Motor neuron (in vitro differentiated cells): ENCODE data around the gene POLR3C. TPM values are rescaled to one million over a fixed set of nuclear protein-coding genes. Genes with fewer than 3 reads are reported as not detected.

Source experiments
- ATAC-seq, 8 experiments: fragments of 200-7000 bp; cut with Tn5 transposase; replicated peaks in 6 of 8; 2 replicates each; pipeline ENCODE4 v1.8.0; 2021; ENCODE audit warnings: mild to moderate bottlenecking in 8 of 8, moderate library complexity in 8 of 8
- H3K27ac ChIP-seq, 2 donors: fragments of 250-450 bp; sonication (Bioruptor Pico); 2 replicates each; pipeline ENCODE4 v1.9.0; 2021; ENCODE audit warnings: antibody characterized with exemption in 2 of 2, mild to moderate bottlenecking in 2 of 2, moderate library complexity in 1 of 2
- H3K4me1 ChIP-seq, 2 donors: fragments of 250-450 bp; sonication (Bioruptor Pico); replicated peaks in 1 of 2; 2 replicates each; pipeline ENCODE4 v1.6.1; 2021; ENCODE audit warnings: antibody characterized with exemption in 2 of 2, mild to moderate bottlenecking in 2 of 2, moderate library complexity in 1 of 2
- H3K4me3 ChIP-seq, 5 donors: fragments of 250-450 bp; sonication (Bioruptor Pico); 2 replicates each; pipeline ENCODE4 v1.9.0; 2021; ENCODE audit warnings: antibody characterized with exemption in 5 of 5, mild to moderate bottlenecking in 5 of 5, moderate library complexity in 4 of 5
- WGBS, 10 experiments: fragments of 450-650 bp; shearing (Covaris generic); methylation state at CpG; one replicate each; pipeline ENCODE4 v1.0.0; 2022; 5-methylcytosine and 5-hydroxymethylcytosine counted together
- in situ Hi-C, 9 experiments: fragments of 400-800 bp; cut with MboI; loops; one replicate each; pipeline ENCODE4 v1.15.0; 2021; ENCODE audit warnings: low sequenced_read_pairs in 9 of 9, low pct_unique_long_range_greater_than_20kb in 2 of 9; ENCODE audit not compliant: unreplicated experiment in 9 of 9
- total RNA-seq, 8 experiments: library from RNA; unstranded; fragments of 300-600 nt; gene quantifications; 2 replicates each; pipeline versions ENCODE4 v1.2.3 to v1.2.4, GENCODE V29; 2022

POLR3C gene
- total RNA-seq, 8 experiments from 2014 or later: 26.7 to 54.6 (median 32.0) TPM

GRCh38 chr1:145859491-145860023, 35.6 kb downstream of the POLR3C start:
- in situ Hi-C loops: loop anchor here in 1 of 9 experiments (25.0 kb wide), 1 partner anchor 97 kb away; no protein-coding TSS in a partner anchor
- Histone ChIP-seq H3K4me3 (peak overlapping the region; percentile 64 to 97 (median 93)), H3K27ac (peak overlapping the region; percentile 11 to 93), H3K4me1 (peaks cover 5 to 8% of the 10 kb centered on the region in 2 donors)
- ATAC-seq: peak; percentile 67 to 80 (median 70)
- 0 to 9% (median 0%) methylated on average over 1 to 32 of the region's 41 CpGs; no CpG with 5 or more reads in 3 of the 10 experiments for WGBS, 10 experiments

DNA sequence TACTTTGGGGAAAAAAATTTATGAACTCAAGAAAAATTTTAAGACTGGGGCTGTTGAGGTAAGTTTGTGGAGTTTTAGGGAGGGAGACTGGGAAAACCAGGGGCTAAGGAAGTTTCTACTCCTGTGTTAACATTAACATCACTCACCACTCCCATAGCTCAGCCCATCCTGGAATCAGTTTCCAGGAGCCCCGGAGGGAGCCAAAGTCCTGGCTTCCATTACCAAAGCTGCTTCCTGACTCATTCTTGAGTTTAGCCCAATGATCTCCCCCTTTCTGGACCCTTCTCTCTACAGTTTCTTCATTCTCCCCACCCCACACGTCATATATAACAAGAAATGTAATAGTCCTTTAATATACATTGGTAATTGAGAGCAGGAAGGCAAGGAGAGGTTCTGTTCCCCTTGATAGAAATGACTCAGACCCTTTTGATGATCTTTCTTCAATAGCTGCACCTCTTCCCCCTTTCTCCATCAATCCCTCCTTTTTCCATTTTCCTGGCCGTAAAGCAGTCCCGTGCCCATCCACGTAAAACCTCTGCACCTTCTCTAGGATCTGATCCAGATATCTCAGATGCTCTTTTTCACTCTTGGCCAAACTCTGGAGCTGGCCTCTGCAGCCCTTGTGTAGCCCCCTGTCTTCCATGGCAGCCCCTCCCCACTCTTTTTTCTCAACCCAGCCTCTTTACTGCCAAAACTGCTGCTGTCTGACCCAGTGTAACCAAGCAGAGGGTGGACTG, 39.5 kb downstream of the POLR3C start:
- ATAC-seq: no peak
- WGBS, 10 experiments: 46 to 100% (median 78%) methylated on average over 1 to 5 of the region's 5 CpGs; no CpG with 5 or more reads in 2 of the 10 experiments
- in situ Hi-C loops: loop anchor here in 1 of 9 experiments (25.0 kb wide), 1 partner anchor 101 kb away; no protein-coding TSS in a partner anchor
- Histone ChIP-seq H3K4me1 (no peaks in the 10 kb centered on the region), H3K27ac (no peak overlapping the region), H3K4me3 (no peak overlapping the region)

DNA sequence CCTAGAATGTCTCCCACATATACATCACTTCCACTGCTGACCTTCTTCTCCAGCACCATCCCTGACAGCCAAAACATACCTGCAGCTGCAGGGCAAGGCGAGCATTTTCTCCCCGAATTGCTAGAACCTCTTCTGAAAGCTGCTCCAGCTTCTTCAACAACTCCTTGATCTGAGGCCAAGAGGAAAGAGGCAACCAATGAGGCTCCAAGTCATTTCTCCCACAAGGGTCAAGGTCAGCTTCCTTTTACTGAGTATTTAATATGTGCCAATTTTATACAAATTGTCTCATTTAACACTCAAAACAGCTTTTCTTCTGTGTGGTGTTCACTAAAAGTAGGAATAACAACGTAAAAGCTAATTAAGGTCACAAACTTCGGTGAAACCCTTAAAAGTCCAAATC, 44.2 kb downstream of the POLR3C start:
- ATAC-seq: no peak

DNA sequence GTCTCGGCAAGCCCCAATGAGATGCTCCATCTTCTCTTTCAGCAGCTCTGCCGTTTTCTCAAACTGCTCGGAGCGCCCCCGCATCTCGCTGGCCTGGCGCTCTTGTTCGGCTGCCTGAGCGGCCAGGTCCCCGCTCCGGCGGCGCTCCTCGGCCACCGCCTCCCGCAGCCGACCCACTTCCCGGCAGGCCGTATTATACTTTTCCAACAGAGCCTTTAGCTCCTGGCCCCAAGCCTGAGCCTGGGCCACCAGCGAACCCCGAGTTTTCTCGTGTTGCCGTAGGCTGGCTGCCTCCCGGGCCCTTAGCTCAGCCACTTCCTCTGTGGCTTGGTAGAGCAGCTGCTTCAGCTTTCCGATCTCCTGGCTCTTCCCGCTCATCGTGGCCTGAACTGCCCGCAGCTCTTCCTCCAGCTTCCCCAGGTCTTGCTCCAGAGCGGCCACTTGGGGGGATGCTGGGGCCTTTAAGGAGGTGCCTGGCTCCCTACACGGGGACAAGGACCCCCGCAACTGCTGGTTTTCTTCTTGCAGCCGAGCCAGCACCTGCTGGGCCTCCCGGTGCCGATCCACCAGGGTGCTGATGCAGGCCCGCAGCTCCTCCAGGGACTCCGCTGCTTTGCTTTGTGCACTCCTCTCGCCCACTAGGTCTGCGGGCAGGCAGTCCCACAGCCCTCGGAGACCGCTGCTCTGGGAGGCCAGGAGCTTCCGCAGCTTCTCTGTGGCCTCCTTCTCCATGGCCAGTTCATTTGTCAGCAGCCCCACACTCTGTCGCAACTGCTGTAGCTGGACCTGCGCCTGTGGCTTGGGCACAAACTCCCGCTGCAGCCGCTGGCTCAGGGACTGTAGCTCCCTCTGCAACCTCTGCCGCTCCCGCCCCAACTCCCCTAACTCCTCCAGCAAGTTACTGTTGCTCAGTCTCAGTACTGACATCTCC, 48.3 kb downstream of the POLR3C start:
- Histone ChIP-seq H3K4me3 (no peak overlapping the region), H3K27ac (no peak overlapping the region), H3K4me1 (no peaks in the 10 kb centered on the region)
- in situ Hi-C loops: loop anchor here in 1 of 9 experiments (25.0 kb wide), 1 partner anchor 110 kb away; no protein-coding TSS in a partner anchor
- ATAC-seq: peak; percentile 53 to 78 (median 62)
- 10 to 71% (median 40%) methylated on average over 1 to 26 of the region's 47 CpGs; no CpG with 5 or more reads in 1 of the 10 experiments for WGBS, 10 experiments

More for the DNA sequence above, 44.2 kb downstream of the POLR3C start:
- in situ Hi-C loops: loop anchor here in 1 of 9 experiments (25.0 kb wide), 1 partner anchor 106 kb away; no protein-coding TSS in a partner anchor
- no peak overlapping the region for H3K4me3 ChIP-seq
- 42 to 91% (median 72%) methylated on average over 2 to 4 of the region's 4 CpGs for WGBS, 10 experiments
- H3K27ac ChIP-seq: no peak overlapping the region
- H3K4me1 ChIP-seq: no peaks in the 10 kb centered on the region

GRCh38 chr1:145874646-145875045, 50.6 kb downstream of the POLR3C start:
- no peak for ATAC-seq

GRCh38 chr1:145877923-145878486, 54.0 kb downstream of the POLR3C start:
- H3K27ac ChIP-seq: no peak overlapping the region
- WGBS, 10 experiments: 27 to 100% (median 72%) methylated on average over 1 to 4 of the region's 7 CpGs; no CpG with 5 or more reads in 5 of the 10 experiments
- peak in 1 of 8 experiments; percentile 55 for ATAC-seq

More at GRCh38 chr1:145874646-145875045, 50.6 kb downstream of the POLR3C start:
- Histone ChIP-seq H3K27ac (no peak overlapping the region), H3K4me1 (no peaks in the 10 kb centered on the region), H3K4me3 (no peak overlapping the region)
- in situ Hi-C loops: loop anchor here in 1 of 9 experiments (25.0 kb wide), 1 partner anchor 112 kb away; no protein-coding TSS in a partner anchor
- 70 to 96% (median 89%) methylated on average over 2 to 11 of the region's 12 CpGs; no CpG with 5 or more reads in 3 of the 10 experiments for WGBS, 10 experiments

GRCh38 chr1:145878724-145879123, 54.7 kb downstream of the POLR3C start:
- WGBS, 10 experiments: 46 to 100% (median 93%) methylated on average over 1 to 2 of the region's 2 CpGs; no CpG with 5 or more reads in 1 of the 10 experiments
- Histone ChIP-seq H3K4me1 (peaks cover 0 to 4% of the 10 kb centered on the region in 2 donors), H3K27ac (no peak overlapping the region), H3K4me3 (no peak overlapping the region)
- in situ Hi-C loops: no loop called here
- peak in 3 of 8 experiments; percentile 72 to 97 (median 96) for ATAC-seq

More at GRCh38 chr1:145877923-145878486, 54.0 kb downstream of the POLR3C start:
- in situ Hi-C loops: no loop called here
- H3K4me3 ChIP-seq: no peak overlapping the region
- H3K4me1 ChIP-seq: peaks cover 0 to 4% of the 10 kb centered on the region in 2 donors

DNA sequence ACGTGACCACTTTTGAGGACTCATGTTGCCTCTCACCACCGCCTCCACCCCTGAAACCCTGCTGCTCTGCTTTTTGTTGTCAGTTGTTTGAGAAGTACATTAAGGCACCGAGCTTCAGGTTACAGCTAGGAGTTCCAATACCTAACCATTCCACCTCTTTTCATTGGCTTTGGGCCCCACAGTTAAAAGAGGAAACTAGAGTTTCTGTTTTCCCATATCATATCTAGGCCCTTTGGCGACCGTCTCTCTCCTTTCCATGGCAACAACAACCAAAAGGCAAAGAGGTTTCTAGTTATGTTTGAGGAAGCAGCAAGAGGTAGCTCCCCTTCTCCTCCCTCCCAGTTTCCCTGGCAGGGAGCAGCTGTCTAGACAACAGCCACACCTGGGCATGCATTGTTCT, 55.8 kb downstream of the POLR3C start:
- 0 to 89% (median 41%) methylated on average over 1 to 5 of the region's 5 CpGs for WGBS, 10 experiments
- peak in 1 of 8 experiments; percentile 45 for ATAC-seq
- Histone ChIP-seq H3K27ac (no peak overlapping the region), H3K4me3 (no peak overlapping the region), H3K4me1 (peaks cover under 1 to 4% of the 10 kb centered on the region in 2 donors)
- in situ Hi-C loops: loop anchor here in 1 of 9 experiments (10.0 kb wide), 1 partner anchor 125 kb away; no protein-coding TSS in a partner anchor

- no peak overlapping the region for H3K27ac ChIP-seq
- H3K4me1 ChIP-seq: peaks cover 5 to 9% of the 10 kb centered on the region in 2 donors
- no peak for ATAC-seq
- in situ Hi-C loops: loop anchor here in 1 of 9 experiments (10.0 kb wide), 1 partner anchor 120 kb away; no protein-coding TSS in a partner anchor
- WGBS, 10 experiments: 31 to 73% (median 53%) methylated on average over 1 of the region's 1 CpG; no CpG with 5 or more reads in 6 of the 10 experiments
- peak overlapping the region in 2 of 5 donors; percentile 50 to 63 for H3K4me3 ChIP-seq
Observed at GRCh38 chr1:145884675-145885074, 60.7 kb downstream of the POLR3C start.

GRCh38 chr1:145885738-145886287, 61.8 kb downstream of the POLR3C start, which contains the start of gene ANKRD35:
ANKRD35 (minus strand) TSS chr1:145885866; CDS start chr1:145885758, 108 bp downstream.
- no peak within 1 kb of the TSS for H3K27ac ChIP-seq
- peak within 1 kb of the TSS; percentile 50 to 70 (median 63) for H3K4me3 ChIP-seq
- in situ Hi-C loops: loop anchor here in 1 of 9 experiments (10.0 kb wide), 1 partner anchor 119 kb away; no protein-coding TSS in a partner anchor
- H3K4me1 ChIP-seq: peaks cover 5 to 6% of the 10 kb centered on the region in 2 donors
- WGBS, 10 experiments: 2% methylated on average over 9 of the region's 36 CpGs; no CpG with 5 or more reads in 9 of the 10 experiments
- ATAC-seq: peak; percentile 97 to 100 (median 98)

DNA sequence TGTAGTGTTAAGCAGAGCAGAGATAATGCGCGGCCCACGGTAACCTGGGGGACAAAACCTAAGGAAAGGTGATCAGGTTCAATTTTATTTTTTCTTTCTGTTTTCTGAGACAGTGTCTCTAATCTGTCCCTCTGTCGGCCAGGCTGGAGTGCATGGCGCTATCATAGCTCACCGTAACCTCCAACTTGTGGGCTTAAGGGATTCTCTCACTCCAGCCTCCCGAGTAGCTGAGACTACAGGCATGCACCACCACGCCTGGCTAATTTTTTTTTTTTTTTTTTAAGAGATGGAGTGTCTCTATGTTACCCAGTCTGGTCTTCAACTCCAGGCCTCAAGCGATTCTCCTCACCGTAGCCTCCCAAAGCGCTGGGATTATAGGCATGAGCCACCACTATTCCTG, 62.4 kb downstream of the POLR3C start:
- in situ Hi-C loops: loop anchor here in 1 of 9 experiments (10.0 kb wide), 1 partner anchor 118 kb away; no protein-coding TSS in a partner anchor
- WGBS, 10 experiments: 20 to 80% (median 60%) methylated on average over 1 to 11 of the region's 11 CpGs; no CpG with 5 or more reads in 1 of the 10 experiments
- ATAC-seq: no peak
- H3K4me3 ChIP-seq: peak overlapping the region; percentile 50 to 70 (median 63)
- H3K27ac ChIP-seq: no peak overlapping the region
- H3K4me1 ChIP-seq: peaks cover 5 to 6% of the 10 kb centered on the region in 2 donors
